GM13976 (cell line): ENCODE results near the gene DRC1.

ENCODE experiments used
- DNase-seq: peaks from one replicate; pipeline ENCODE4 v3.0.0; 2012; ENCODE audit warnings: low spot score
- in situ Hi-C: fragments of 300-500 bp; cut with MboI; formaldehyde crosslinking; loops from one replicate; pipeline ENCODE4 v1.12.0; 2022; ENCODE audit warnings: low sequenced_read_pairs, mixed read lengths, inconsistent platforms; ENCODE audit not compliant: unreplicated experiment
- TF ChIP-seq, protein P1 (sequence below): IDR thresholded peaks from 2 replicates; pipeline ENCODE4 v1.5.1; 2012; ENCODE audit warnings: borderline replicate concordance, mild to moderate bottlenecking; ENCODE audit not compliant: insufficient read depth; ENCODE audit errors: extremely low read depth, missing control alignments, control extremely low read depth

The DRC1 gene

DNA sequence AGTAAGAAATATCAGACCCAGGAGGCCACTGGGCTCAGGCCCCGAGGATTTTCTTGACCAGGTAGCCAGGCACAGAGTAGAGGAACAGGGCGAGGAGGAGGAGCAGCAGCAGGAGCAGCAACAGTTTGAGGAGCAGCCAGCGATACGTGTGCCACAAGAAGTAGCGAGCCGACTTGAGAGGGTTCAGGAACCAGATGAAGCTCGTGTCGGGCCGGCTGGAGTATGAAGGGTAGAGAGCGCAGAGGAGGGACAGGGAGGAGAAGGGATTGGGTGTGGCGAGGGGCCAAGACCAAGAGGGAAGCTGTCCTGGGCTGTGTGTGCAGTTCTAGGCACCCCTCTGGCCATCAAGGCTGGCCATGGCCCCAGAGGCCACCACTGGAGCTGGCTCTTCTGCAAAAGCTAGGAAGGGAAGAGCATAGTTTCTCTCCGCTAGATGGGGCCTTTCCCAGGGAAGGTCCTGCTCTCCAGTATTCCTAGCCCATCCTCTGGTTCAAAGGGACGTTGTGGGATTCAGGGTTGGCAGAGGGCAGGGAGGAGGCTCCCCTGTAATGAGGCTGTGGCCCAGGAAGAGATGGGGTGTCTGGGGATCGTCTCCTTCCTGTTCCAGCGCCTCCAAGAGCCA, 58.4 kb downstream of the DRC1 start:
- DNase-seq: no peak
- TF ChIP-seq, protein P1, sequence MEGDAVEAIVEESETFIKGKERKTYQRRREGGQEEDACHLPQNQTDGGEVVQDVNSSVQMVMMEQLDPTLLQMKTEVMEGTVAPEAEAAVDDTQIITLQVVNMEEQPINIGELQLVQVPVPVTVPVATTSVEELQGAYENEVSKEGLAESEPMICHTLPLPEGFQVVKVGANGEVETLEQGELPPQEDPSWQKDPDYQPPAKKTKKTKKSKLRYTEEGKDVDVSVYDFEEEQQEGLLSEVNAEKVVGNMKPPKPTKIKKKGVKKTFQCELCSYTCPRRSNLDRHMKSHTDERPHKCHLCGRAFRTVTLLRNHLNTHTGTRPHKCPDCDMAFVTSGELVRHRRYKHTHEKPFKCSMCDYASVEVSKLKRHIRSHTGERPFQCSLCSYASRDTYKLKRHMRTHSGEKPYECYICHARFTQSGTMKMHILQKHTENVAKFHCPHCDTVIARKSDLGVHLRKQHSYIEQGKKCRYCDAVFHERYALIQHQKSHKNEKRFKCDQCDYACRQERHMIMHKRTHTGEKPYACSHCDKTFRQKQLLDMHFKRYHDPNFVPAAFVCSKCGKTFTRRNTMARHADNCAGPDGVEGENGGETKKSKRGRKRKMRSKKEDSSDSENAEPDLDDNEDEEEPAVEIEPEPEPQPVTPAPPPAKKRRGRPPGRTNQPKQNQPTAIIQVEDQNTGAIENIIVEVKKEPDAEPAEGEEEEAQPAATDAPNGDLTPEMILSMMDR: no peak
- in situ Hi-C loops: no loop called here

DNA sequence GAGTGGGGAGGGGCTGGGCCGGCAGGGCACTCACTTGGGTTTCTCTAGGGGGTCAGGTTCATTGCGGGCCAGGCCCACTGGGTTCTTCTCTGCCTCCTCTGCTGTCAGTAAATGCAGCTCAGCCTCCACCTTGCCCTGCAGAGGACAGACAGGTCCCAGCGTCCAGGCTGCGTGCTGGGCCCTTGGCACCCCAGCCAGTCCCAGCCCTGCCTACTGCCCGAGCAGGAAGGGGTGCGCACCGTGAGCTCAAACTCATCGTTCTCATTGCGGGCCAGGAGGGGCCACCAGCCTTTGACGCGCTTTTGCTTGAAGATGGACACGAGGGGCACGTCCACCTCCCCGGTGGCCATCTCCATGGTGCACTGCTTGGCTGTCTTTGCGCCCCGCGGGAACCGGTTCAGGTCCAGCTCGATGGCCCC, 58.9 kb downstream of the DRC1 start:
- in situ Hi-C loops: no loop called here
- DNase-seq: no peak
- TF ChIP-seq, protein P1: no peak

DNA sequence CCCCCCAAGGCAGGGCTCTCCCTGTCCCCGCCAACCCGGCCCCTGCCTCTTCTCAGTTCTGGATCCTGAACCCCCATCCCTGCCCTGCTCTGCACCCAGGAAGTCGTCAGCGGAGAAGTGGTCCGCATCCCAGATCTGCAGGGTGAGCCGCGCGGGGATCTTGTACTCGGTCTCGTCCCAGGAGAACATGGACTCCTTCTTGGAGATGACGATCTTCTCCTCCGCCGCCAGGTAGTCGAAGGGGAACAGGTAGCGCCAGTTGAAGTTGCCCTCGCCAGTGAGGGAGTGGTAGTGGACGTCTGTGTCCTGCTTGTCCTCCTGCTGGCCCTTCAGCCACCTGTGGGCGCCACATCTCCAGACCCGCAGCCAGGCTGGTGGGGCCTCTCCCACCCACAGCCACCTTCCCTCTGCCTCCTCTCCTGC, 59.9 kb downstream of the DRC1 start:
- DNase-seq: no peak
- TF ChIP-seq, protein P1: no peak
- in situ Hi-C loops: no loop called here

DNA sequence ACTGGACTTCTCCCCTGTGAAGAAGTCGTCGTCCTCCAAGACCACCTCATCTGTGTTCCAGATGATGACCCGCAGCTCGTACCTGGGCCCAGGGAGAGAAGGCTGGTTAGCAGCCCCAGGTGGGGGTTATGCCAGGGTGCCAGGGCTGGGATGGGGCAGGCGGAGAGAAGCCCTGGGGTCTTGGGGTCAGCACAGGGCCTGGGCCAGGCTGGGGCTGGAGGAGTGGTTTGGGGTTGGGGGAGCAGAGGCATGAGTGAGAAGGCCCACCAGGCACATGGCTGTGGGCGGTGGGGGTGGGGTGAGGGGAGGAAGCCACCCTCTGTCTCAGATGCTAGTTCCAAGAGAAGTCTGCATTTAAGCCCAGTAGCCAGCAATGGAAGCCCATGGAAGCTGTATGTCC, 60.4 kb downstream of the DRC1 start:
- TF ChIP-seq, protein P1: no peak
- DNase-seq: no peak
- in situ Hi-C loops: no loop called here

DNA sequence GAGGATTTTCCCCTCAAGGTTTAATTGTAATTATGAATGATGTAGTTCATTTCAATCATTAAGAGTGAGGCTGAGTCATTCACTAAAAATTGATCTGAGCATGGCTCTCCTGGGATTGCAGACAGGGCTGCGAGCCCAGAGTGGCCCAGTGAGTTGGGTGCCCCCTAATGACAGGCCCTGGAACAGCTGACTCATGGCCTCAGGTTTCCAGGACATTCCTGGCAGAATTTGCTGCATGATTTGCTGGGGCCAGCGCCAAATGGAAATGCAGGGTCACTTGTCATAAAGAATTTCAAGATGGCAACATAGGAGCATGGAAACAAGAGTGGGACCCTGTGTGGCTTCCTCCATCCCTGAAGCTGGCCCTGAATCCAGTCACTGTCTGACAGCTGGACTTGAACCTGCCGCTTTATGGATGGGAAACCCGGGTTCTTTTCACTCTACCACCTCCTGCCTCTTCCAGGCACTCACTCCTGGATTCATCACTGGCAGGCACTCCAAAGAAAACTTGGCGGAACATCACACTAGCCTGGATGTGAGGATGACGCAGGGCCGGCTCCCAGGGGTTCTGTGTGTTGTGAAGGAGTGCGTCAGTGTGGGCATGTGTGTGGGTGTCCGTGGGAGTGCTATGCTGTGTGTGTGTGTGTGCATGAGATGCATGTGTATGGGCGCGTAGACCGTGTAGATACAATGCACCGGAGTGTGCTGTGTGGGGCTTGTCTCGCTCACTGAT, 61.0 kb downstream of the DRC1 start:
- TF ChIP-seq, protein P1: peak; percentile 38
- DNase-seq: peak; percentile 65
- in situ Hi-C loops: no loop called here

DNA sequence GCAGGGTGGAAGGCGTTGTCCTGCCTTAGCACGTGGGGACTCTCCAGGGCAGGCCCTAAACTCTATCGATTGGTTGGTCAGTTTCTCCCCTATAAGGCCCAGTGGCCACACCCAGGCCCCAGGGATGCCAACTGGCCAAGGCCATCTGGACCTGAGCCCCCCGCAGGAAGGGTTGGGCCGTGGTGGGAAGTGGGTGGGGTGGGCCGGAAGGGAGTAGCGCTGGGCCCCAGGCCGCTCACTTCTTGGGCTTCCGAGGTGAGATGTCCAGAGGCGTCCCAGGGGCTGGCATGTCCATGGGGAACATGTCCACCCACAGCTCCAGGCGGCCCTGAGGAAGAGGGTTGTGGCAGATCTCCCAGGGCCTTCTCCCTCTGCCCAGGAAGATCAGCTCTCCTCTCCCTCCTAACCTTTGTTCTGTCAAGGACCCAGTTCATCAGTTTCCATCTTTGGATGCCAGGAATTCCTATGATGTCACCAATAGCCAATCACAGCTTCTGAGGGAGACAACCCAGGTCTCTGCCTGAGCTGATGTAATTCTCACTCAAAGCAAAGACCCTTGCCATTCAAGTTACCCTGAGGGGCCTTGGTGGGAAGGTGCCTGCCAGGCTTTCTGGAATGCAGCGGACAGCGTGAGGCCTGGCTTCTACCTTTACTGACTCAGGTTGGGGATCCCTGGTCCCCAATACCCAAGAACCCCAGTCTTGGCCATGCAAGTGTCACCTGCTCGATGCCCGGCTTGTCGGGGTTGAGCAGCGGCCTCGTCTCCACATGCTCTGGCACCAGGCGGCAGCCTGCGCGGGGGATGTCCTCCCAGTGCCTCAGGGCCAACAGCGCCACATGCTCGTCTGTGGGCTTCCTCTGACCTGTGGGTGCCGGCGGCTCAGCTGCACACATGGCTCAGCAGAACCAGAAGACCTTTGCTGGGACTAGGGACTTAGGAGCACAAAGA, 61.8 kb downstream of the DRC1 start:
- in situ Hi-C loops: no loop called here
- TF ChIP-seq, protein P1: no peak

More for the DNA sequence above, 61.8 kb downstream of the DRC1 start:
- DNase-seq: no peak
